Gastroesophageal sphincter (tissue), 4 donors: Measurements from ENCODE around the gene CCDC40. TPM values are rescaled to one million over a fixed set of nuclear protein-coding genes. Genes with fewer than 3 reads are reported as not detected.
A peak's percentile ranks its signal among the peaks of the same experiment; 100 is the strongest.

Experiments
- ATAC-seq: fragments of 150-250 bp; one replicate; pipeline ENCODE4 v1.9.1; 2016; ENCODE audit warnings: mild to moderate bottlenecking, moderate library complexity
- H3K27ac ChIP-seq, 4 donors: fragments of 200-600 bp; sonication (generic) in 3 of 4; 1 replicate in 3 of 4; 2 replicates in 1 of 4; pipeline ENCODE4 v1.5.1; 2016 to 2019
- H3K27me3 ChIP-seq: fragments of 200-600 bp; sonication (generic); one replicate; pipeline ENCODE4 v1.5.1; 2019
- H3K36me3 ChIP-seq, 2 donors: fragments of 200-600 bp; sonication (generic); one replicate each; pipeline ENCODE4 v1.5.1; 2019; ENCODE audit warnings: control low read depth in 1 of 2
- H3K4me1 ChIP-seq, 3 donors: fragments of 200-600 bp; sonication (generic); 1 replicate in 2 of 3; 2 replicates in 1 of 3; pipeline ENCODE4 v1.5.1; 2016 to 2019; ENCODE audit warnings: control low read depth in 2 of 3
- H3K4me3 ChIP-seq, 2 donors: fragments of 200-600 bp; sonication (generic); one replicate each; pipeline ENCODE4 v1.5.1; 2019; ENCODE audit warnings: mild to moderate bottlenecking in 1 of 2, moderate library complexity in 1 of 2
- H3K9me3 ChIP-seq, 3 donors: fragments of 200-600 bp; sonication (generic); one replicate each; pipeline ENCODE4 v1.5.1; 2017 to 2019; ENCODE audit warnings: control low read depth in 2 of 3
- EP300 ChIP-seq: sonication (generic); formaldehyde crosslinking; IDR thresholded peaks from one replicate; pipeline ENCODE4 v1.6.1; 2017; ENCODE audit warnings: antibody characterized with exemption, mild to moderate bottlenecking
- POLR2A ChIP-seq, 2 donors: fragments of 450-650 bp; IDR thresholded peaks; one replicate each; pipeline ENCODE4 v1.6.1; 2017; ENCODE audit warnings: antibody characterized with exemption in 2 of 2, mild to moderate bottlenecking in 2 of 2, moderate library complexity in 1 of 2
- POLR2AphosphoS5 ChIP-seq: sonication (generic); formaldehyde crosslinking; IDR thresholded peaks from one replicate; pipeline ENCODE4 v1.6.1; 2017; ENCODE audit warnings: antibody characterized with exemption
- WGBS, 2 donors: methylation state at CpG; one replicate each; pipeline ENCODE4 v1.1.5; 2018; ENCODE audit warnings: low coverage in 1 of 2; 5-methylcytosine and 5-hydroxymethylcytosine counted together
- total RNA-seq, 4 donors: library from RNA; depleted of rRNA; stranded (reverse); fragments of >200 nt; gene quantifications; one replicate each; pipeline ENCODE4 v1.1.0, GENCODE V29; 2016
- TF ChIP-seq, protein P1 (sequence below), 4 experiments: fragments of 200-600 bp in 2 of 4; fragments of 450-650 bp in 2 of 4; sonication (generic) in 1 of 4; IDR thresholded peaks; one replicate each; pipeline ENCODE4 v1.5.1; 2017 to 2019; ENCODE audit warnings: antibody characterized with exemption in 4 of 4, mild to moderate bottlenecking in 2 of 4, moderate library complexity in 2 of 4

Gene CCDC40, protein sequence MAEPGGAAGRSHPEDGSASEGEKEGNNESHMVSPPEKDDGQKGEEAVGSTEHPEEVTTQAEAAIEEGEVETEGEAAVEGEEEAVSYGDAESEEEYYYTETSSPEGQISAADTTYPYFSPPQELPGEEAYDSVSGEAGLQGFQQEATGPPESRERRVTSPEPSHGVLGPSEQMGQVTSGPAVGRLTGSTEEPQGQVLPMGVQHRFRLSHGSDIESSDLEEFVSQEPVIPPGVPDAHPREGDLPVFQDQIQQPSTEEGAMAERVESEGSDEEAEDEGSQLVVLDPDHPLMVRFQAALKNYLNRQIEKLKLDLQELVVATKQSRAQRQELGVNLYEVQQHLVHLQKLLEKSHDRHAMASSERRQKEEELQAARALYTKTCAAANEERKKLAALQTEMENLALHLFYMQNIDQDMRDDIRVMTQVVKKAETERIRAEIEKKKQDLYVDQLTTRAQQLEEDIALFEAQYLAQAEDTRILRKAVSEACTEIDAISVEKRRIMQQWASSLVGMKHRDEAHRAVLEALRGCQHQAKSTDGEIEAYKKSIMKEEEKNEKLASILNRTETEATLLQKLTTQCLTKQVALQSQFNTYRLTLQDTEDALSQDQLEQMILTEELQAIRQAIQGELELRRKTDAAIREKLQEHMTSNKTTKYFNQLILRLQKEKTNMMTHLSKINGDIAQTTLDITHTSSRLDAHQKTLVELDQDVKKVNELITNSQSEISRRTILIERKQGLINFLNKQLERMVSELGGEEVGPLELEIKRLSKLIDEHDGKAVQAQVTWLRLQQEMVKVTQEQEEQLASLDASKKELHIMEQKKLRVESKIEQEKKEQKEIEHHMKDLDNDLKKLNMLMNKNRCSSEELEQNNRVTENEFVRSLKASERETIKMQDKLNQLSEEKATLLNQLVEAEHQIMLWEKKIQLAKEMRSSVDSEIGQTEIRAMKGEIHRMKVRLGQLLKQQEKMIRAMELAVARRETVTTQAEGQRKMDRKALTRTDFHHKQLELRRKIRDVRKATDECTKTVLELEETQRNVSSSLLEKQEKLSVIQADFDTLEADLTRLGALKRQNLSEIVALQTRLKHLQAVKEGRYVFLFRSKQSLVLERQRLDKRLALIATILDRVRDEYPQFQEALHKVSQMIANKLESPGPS
- total RNA-seq = 10 to 100 TPM in 1 of 4 donors, 1 to 10 TPM in 3; 4.3 to 17.3 (median 5.5) TPM

DNA sequence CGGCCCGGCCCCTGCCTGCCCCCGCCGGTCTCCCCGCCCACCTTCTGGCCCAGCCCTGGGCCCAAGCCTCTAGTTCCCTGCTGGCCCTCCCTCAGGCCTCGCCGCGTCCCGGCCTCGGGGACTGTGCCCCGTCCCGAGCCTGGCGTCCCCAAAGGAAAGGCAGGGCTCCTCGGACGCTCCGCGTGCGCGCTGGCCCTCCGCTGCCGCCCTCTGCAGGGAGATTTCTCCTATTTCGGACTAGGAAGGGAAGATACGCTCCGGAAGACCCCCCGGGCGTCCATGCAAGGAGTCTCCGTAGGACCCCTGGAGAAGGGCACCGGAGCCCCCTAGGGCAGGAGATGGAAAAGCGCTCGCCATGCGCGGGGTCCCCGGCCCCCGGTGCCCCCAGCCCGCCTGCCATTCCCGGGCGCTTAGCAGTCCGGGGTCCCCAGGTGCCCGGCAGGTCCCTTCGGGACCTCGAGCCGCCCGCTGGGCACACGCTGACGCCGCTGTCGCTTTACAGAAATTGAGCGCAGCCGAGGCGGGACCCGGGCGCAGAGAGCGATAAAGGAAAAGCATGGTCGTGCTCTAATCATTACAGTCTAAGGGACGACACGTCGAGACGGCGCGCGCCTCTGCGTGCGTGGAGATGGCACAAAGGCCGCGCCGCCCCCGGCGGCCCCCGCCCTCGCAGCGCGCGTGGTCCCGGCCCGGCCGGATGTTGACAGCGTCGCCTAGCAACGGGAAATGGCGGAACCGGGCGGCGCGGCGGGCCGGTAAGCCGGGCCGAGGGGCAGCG, at the start of gene CCDC40:
Gene CCDC40, plus strand, starts transcription at position 706 of the 778 bp plus-strand sequence. Its CDS starts 21 bp downstream, at position 727.
- peaks cover 0 to 8% of the 10 kb centered on the region in 2 donors for H3K36me3 ChIP-seq
- H3K4me3 ChIP-seq = peak within 1 kb of the TSS; percentile 72 to 88
- H3K4me1 ChIP-seq = peaks cover 0 to 39% (median 7%) of the 10 kb centered on the region in 3 donors
- no peaks in the 10 kb centered on the region for H3K27me3 ChIP-seq
- 0% methylated on average over 3 of the region's 89 CpGs; no CpG with 5 or more reads in 1 of the 2 donors for WGBS, 2 donors
- no peaks in the 10 kb centered on the region for H3K9me3 ChIP-seq
- peak within 1 kb of the TSS; percentile 75 to 95 (median 92) for H3K27ac ChIP-seq
- peak; percentile 94 for ATAC-seq
- peak; percentile 9 to 24 for TF ChIP-seq POLR2A (IDR thresholded peaks at IDR 0.05)
- TF ChIP-seq POLR2AphosphoS5 = peak; percentile 63
- no peak for TF ChIP-seq EP300

DNA sequence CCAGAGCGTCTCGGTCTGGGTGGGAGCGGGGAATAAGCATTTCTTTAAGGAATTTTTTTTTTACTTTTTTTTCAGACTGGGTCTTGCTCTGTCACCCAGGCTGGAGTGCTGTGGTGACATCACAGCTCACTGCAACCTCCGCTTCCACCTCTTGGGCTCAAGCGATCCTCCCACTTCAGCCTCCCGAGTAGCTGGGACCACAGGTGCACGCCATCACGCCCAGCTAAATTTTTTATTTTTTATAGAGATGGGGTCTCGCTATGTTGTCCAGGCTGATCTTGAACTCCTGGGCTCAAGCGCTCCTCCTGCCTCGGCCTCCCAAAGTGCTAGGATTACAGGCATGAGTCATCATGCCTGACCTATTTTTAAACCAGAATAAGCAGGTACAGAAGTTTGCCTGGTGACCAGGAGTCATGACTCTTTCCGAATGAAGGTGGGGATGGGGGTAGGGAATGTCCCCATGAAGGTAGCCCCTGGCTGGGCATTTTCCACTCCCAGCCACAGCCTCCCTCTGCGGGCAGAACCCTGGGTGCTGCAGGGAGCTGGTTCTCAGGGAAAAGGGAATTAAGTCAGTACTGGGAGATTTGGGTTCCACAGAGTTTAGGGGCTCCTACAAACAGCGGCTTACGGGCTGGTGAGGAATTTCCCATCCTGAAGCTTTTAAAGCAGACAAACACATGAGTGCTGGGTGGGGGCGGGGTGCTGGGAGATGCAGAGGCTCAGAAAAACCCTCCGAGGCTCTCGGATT, 49.1 kb upstream of the CCDC40 start:
- H3K9me3 ChIP-seq = no peaks in the 10 kb centered on the region
- WGBS, 2 donors = 81 to 91% methylated on average over 7 to 11 of the region's 18 CpGs
- H3K4me1 ChIP-seq = peaks cover 0 to 42% (median 13%) of the 10 kb centered on the region in 3 donors

DNA sequence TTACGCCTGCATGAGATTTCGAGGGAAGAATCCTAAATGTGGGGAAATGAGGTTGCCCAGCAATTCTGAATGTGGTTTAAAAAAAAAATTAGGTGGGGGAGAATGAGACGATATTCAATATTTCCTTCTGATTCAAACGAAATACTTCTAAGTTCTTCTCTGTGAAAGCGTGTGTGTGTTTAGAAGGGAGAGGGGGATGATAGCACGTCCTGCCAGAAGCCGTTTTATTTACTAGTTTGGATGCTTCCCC, 48.6 kb upstream of the CCDC40 start:
- 79 to 83% methylated on average over 7 of the region's 7 CpGs for WGBS, 2 donors
- Histone ChIP-seq H3K4me1 (peaks cover 0 to 47% (median 18%) of the 10 kb centered on the region in 3 donors), H3K27ac (no peak overlapping the region), H3K27me3 (no peaks in the 10 kb centered on the region), H3K4me3 (no peak overlapping the region), H3K36me3 (no peaks in the 10 kb centered on the region), H3K9me3 (no peaks in the 10 kb centered on the region)
- no peak for ATAC-seq
- TF ChIP-seq POLR2AphosphoS5 (no peak), POLR2A (IDR thresholded peaks at IDR 0.05) (no peak), EP300 (no peak)
- TF ChIP-seq, protein P1, sequence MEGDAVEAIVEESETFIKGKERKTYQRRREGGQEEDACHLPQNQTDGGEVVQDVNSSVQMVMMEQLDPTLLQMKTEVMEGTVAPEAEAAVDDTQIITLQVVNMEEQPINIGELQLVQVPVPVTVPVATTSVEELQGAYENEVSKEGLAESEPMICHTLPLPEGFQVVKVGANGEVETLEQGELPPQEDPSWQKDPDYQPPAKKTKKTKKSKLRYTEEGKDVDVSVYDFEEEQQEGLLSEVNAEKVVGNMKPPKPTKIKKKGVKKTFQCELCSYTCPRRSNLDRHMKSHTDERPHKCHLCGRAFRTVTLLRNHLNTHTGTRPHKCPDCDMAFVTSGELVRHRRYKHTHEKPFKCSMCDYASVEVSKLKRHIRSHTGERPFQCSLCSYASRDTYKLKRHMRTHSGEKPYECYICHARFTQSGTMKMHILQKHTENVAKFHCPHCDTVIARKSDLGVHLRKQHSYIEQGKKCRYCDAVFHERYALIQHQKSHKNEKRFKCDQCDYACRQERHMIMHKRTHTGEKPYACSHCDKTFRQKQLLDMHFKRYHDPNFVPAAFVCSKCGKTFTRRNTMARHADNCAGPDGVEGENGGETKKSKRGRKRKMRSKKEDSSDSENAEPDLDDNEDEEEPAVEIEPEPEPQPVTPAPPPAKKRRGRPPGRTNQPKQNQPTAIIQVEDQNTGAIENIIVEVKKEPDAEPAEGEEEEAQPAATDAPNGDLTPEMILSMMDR (IDR thresholded peaks at IDR 0.05) = no peak

More for the DNA sequence above, 49.1 kb upstream of the CCDC40 start:
- TF ChIP-seq EP300 (no peak), POLR2AphosphoS5 (no peak), POLR2A (IDR thresholded peaks at IDR 0.05) (no peak)
- TF ChIP-seq, protein P1 (IDR thresholded peaks at IDR 0.05) = no peak
- no peak overlapping the region for H3K4me3 ChIP-seq
- no peaks in the 10 kb centered on the region for H3K27me3 ChIP-seq
- H3K36me3 ChIP-seq = no peaks in the 10 kb centered on the region
- no peak for ATAC-seq
- no peak overlapping the region for H3K27ac ChIP-seq

DNA sequence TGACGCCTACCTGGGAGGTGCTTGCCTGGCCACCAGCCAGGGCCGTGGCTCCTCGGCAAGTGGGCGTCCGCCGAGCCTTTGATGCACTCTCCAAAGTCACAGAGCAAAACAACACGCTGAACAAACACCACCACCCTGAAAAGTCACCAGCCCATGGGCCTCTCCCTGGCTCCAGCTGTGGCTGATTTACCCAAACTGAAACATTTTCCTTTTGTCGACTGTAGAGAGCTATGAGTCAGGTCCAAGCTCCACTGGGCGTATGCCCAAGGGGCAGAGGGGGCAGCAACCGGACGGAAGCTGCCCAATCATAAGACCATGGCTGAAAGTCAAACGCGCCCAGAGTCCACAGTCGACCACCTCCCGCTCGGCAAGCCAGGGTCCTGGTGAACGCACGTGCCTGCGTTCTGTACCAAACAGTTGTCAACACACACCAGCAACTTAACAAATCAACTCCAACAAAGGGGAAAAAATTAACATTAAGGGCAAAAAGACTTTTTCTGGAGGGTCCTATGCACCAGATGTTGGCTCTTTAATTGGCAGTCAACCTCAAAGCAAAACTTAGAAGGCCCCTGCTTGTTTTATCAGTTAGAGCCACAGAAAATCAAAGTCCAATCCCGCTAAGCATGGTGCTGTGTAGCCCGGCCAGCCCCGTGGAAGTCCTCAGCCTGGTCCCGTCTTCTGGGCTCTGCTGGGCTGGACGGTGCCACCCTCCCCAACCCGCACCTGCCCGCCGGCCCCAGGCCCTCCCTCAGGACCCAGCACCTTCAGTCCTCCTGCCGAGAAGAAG, 48.1 kb upstream of the CCDC40 start:
- no peak for ATAC-seq

More for the DNA sequence above, 48.1 kb upstream of the CCDC40 start:
- no peaks in the 10 kb centered on the region for H3K36me3 ChIP-seq
- H3K4me3 ChIP-seq = no peak overlapping the region
- no peaks in the 10 kb centered on the region for H3K9me3 ChIP-seq
- peaks cover 0 to 52% (median 21%) of the 10 kb centered on the region in 3 donors for H3K4me1 ChIP-seq
- H3K27me3 ChIP-seq = no peaks in the 10 kb centered on the region
- no peak for TF ChIP-seq POLR2AphosphoS5
- TF ChIP-seq, protein P1 (IDR thresholded peaks at IDR 0.05) = no peak
- no peak for TF ChIP-seq POLR2A (IDR thresholded peaks at IDR 0.05)
- TF ChIP-seq EP300 = no peak
- H3K27ac ChIP-seq = no peak overlapping the region
- WGBS, 2 donors = 52 to 71% methylated on average over 5 to 6 of the region's 28 CpGs
